H1 (cell line): ENCODE measurements around the gene FCER2. TPM values are rescaled to one million over a fixed set of nuclear protein-coding genes. Genes with fewer than 3 reads are reported as not detected.

Experiments
- BRCA1 ChIP-seq: IDR thresholded peaks from 2 replicates; pipeline ENCODE4 v1.6.1; 2012; ENCODE audit warnings: low read depth, low read length, improper control_type of control experiment
- CBX8 ChIP-seq: fragments of 300-800, 300-1000 bp; sonication (generic); IDR thresholded peaks from 2 replicates; pipeline ENCODE4 v1.7.1; 2016; ENCODE audit warnings: low read depth, low read length, borderline replicate concordance
- CEBPB ChIP-seq: IDR thresholded peaks from 2 replicates; pipeline ENCODE4 v1.6.1; 2012; ENCODE audit warnings: low read depth, low read length
- RBBP5 ChIP-seq: IDR thresholded peaks from 2 replicates; pipeline ENCODE4 v1.7.1; 2012; ENCODE audit warnings: low read depth, mild to moderate bottlenecking, inconsistent platforms, low read length, moderate library complexity, borderline replicate concordance
- SP2 ChIP-seq: IDR thresholded peaks from 2 replicates; pipeline ENCODE4 v1.6.1; 2012; ENCODE audit warnings: mild to moderate bottlenecking, low read length, inconsistent platforms
- TAF1 ChIP-seq: IDR thresholded peaks from 2 replicates; pipeline ENCODE4 v1.6.1; 2011; ENCODE audit warnings: mild to moderate bottlenecking, low read depth, low read length
- TAF7 ChIP-seq: optimal IDR thresholded peaks from 2 replicates; pipeline ENCODE3; 2011; ENCODE audit warnings: low read depth, mild to moderate bottlenecking, inconsistent platforms, low read length, moderate library complexity, borderline replicate concordance
- TCF12 ChIP-seq: IDR thresholded peaks from 2 replicates; pipeline ENCODE4 v1.6.1; 2011; ENCODE audit warnings: low read depth, mild to moderate bottlenecking, low read length
- polyA plus RNA-seq, 7 experiments: library from polyadenylated mRNA; depleted of rRNA in 3 of 7; stranded (reverse) in 5 of 7; unstranded in 2 of 7; fragments of >200 nt in 5 of 7; fragments of 200-250 nt in 2 of 7; gene quantifications; 1 replicate in 5 of 7; 2 replicates in 1 of 7; 4 replicates in 1 of 7; pipeline versions ENCODE4 v1.2.1 to v1.2.3, GENCODE V29; 2011 to 2013; ENCODE audit warnings: missing spikeins in 2 of 7, mixed read lengths in 2 of 7
- total RNA-seq: library from RNA; stranded (reverse); fragmentation: NEBNext Ultra II Directional; extraction: Animal tissue kit (Norgen Biotek cat#: 25700); gene quantifications from 2 replicates; pipeline ENCODE4 v1.2.1, GENCODE V29; 2021
- TF ChIP-seq, protein P1 (sequence below): IDR thresholded peaks from 2 replicates; pipeline ENCODE4 v1.6.1; 2012; ENCODE audit warnings: inconsistent platforms
- TF ChIP-seq, protein P2 (sequence below): IDR thresholded peaks from 2 replicates; pipeline ENCODE4 v1.6.1; 2012; ENCODE audit warnings: inconsistent platforms

FCER2 gene
- total and polyA plus RNA-seq, 2 of the 8 experiments (the other 6 are each of a cell fraction or from before 2014, with no cell fraction given): 0.67 TPM; not detected in 1

DNA sequence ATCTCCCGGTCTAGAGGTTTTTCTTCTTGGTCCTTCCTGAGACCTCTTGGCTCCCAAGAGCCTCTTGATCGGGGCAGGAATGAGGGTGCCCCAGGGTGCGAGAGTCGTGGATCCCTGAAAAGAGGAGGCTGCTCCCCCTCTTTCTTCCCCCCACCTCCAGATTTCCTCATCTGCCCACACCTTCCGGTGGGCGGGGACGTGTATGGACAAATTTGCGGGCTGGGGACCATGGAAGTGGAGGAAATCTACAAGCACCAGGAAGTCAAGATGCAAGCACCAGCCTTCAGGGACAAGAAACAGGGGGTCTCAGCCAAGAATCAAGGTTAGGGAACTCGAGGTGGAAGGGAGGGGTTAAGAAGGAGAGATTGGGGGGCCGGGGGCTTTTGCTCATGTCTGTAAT is 25.1 kb downstream of the FCER2 start, which contains the start of gene MCEMP1 (continued):
- TF ChIP-seq SP2: no peak
- TF ChIP-seq RBBP5: no peak
- TF ChIP-seq, protein P1, sequence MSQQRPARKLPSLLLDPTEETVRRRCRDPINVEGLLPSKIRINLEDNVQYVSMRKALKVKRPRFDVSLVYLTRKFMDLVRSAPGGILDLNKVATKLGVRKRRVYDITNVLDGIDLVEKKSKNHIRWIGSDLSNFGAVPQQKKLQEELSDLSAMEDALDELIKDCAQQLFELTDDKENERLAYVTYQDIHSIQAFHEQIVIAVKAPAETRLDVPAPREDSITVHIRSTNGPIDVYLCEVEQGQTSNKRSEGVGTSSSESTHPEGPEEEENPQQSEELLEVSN: no peak
- TF ChIP-seq, protein P2, sequence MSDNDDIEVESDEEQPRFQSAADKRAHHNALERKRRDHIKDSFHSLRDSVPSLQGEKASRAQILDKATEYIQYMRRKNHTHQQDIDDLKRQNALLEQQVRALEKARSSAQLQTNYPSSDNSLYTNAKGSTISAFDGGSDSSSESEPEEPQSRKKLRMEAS: no peak
- TF ChIP-seq BRCA1: no peak
- no peak for TF ChIP-seq TAF1
- no peak for TF ChIP-seq TCF12
- no peak for TF ChIP-seq CEBPB
- TF ChIP-seq TAF7: no peak
- TF ChIP-seq CBX8: no peak
